HG02885 (cell line): Measurements from ENCODE around the gene CEP89.
"Not testable (repeated sequence)": the region's sequence is repeated elsewhere in the genome, so short reads cannot be mapped to it uniquely, and the experiment has no call there.

Experiments used
- ATAC-seq: cut with Tn5 transposase; IDR thresholded peaks from one replicate; pipeline ENCODE4 v1.9.1; 2021; ENCODE audit warnings: mild to moderate bottlenecking; ENCODE audit not compliant: unreplicated experiment, poor library complexity

The CEP89 gene

GRCh38 chr19:32857584-32857983, 114.2 kb downstream of the CEP89 start:
- ATAC-seq, result no peak

GRCh38 chr19:32856818-32857217, 114.9 kb downstream of the CEP89 start:
- not testable (repeated sequence) for ATAC-seq

DNA sequence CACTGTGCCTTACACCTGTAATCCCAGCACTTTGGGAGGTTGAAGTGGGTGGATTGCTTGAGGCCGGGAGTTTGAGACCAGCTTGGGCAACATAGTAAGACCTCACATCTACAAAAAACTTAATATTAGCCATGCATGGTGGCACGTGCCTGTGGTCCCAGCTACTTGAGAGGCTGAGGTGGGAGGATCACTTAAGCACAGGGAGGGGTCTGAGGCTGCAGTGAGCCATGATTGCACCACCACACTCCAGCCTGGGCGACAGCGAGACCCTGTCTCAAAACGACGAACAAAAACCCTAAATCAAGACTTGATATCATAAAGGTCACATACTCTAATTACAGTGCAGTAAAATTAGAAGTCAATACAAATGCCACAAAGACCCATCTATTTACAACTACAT, 119.5 kb downstream of the CEP89 start:
- no peak for ATAC-seq

DNA sequence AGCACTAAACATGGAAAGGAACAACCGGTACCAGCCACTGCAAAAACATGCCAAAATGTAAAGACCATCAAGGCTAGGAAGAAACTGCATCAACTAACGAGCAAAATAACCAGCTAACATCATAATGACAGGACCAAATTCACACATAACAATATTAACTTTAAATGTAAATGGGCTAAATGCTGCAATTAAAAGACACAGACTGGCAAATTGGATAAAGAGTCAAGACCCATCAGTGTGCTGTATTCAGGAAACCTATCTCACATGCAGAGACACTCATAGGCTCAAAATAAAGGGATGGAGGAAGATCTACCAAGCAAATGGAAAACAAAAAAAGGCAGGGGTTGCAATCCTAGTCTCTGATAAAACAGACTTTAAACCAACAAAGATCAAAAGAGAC, 123.7 kb downstream of the CEP89 start:
- ATAC-seq, result not testable (repeated sequence)

DNA sequence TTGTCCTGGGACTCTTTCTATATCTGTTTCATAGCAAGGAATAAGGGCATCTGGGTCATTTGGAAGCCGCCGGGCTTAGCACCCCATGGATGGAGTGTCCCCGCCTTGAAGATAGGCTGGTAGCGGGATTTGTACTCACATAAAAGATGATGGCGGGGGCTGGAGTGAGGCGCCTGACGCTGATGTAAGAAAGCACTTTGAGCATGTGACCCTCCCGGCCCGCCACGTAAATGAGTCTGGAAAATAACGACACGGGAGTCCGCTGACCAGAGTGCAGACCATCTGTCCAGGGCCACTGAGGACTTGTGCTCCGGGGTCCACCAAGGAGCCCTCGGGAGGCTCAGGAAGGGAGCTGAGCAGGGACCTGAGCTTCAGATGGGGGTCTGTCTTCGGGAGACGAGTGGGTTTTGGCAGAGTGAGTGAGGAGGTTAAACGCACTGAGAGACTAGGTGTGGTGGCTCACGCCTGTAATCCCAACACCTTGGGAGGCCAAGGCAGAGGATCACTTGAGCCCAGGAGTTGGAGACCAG, 128.0 kb downstream of the CEP89 start:
- ATAC-seq, result no peak

GRCh38 chr19:32842061-32842460, 129.7 kb downstream of the CEP89 start:
- no peak for ATAC-seq

- no peak for ATAC-seq
Observed at GRCh38 chr19:32837531-32837930, 134.2 kb downstream of the CEP89 start.

GRCh38 chr19:32833388-32833787, 138.4 kb downstream of the CEP89 start:
- ATAC-seq, result not testable (repeated sequence)

GRCh38 chr19:32832825-32833224, 138.9 kb downstream of the CEP89 start:
- ATAC-seq, result not testable (repeated sequence)

- ATAC-seq, result not testable (repeated sequence)
Observed at GRCh38 chr19:32832094-32832493, 139.7 kb downstream of the CEP89 start.

DNA sequence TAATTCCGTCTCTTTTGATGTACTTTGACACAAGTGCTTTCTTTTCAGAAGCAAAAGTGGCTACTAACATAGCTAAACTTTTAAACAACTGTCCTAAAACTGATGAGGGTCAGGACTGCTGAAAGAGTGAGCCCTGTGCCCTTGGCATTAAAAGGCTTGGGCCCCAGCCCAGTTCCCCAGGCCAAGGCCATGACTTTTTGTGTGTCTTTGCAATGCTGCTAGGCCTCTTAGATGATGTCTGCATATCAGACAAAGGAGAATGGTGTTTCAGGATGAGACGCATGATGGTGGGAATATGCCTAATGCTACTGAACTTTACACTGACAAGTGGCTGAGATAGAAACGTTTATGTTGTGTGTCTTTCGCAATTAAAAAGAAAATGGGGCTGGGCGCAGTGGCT, 140.1 kb downstream of the CEP89 start:
- ATAC-seq, result no peak

GRCh38 chr19:32830231-32831014, 141.3 kb downstream of the CEP89 start:
- no peak for ATAC-seq

DNA sequence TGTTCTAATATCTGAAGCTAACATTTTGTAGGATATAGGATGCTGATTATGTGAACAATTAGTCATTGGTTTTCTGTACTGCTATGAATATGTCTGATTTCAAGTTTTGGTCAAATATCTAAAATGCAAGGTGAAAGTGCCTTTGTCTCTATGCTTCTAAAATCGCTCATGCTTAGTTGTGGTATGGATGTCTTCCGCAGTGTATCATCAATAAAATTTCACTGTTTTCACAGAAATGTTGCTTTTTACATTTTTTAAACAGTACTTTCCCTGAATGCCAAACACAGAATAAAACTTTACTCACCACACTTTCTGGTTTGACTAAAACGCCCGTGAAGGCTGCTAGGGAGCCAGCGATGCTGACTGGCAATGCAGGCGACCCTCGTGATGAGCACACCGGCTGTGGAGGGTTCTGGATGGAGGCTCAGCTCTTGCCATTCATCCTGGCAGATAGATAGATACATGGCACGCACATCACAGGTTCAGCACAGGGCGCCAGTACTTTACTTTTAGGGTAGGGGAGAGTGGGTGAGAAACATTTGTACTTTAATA, 142.3 kb downstream of the CEP89 start:
- ATAC-seq, result no peak

GRCh38 chr19:32828643-32829344, 143.0 kb downstream of the CEP89 start:
- ATAC-seq, result no peak

DNA sequence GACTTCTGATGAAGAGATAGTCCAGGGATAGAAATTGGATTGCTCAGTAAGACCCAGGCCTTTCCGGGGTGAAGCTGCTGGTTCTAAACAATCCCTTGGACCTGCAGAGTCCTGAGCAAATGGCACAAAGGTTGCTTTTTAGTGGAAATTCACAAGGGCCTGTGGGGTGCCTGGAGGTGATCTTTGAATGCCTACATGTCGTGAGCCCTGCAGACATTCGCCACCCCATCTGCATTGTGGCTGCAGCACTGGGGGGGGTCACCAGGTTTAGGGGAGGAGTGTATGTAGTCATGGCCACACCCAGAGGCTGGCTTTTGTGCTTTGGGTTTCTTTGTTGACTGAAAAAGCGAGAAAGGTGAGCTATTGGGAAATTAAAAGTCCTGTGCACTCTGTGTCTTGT, 143.6 kb downstream of the CEP89 start:
- ATAC-seq, result no peak
